H9 (cell line): ENCODE data around the gene SPP1. TPM values are rescaled to one million over a fixed set of nuclear protein-coding genes. Genes with fewer than 3 reads are reported as not detected.

Experiments
- DNase-seq: peaks from one replicate; pipeline ENCODE4 v3.0.0-alpha.2; 2017
- H2AFZ ChIP-seq: one replicate; pipeline ENCODE4 v1.6.1; 2013; ENCODE audit warnings: mild to moderate bottlenecking, low read length, control low read depth, moderate library complexity
- H2AK5ac ChIP-seq: 2 replicates; pipeline ENCODE4 v1.6.1; 2013; ENCODE audit warnings: low read length, control low read depth, mixed read lengths; ENCODE audit not compliant: insufficient read length
- H2BK120ac ChIP-seq: one replicate; pipeline ENCODE4 v1.6.1; 2013; ENCODE audit warnings: low read depth, mild to moderate bottlenecking, low read length, control low read depth, inconsistent platforms; ENCODE audit not compliant: poor library complexity, severe bottlenecking
- H2BK12ac ChIP-seq: 2 replicates; pipeline ENCODE4 v1.6.1; 2013; ENCODE audit warnings: low read length, control low read depth, mixed read lengths, low read depth; ENCODE audit not compliant: insufficient read length
- H2BK15ac ChIP-seq: 2 replicates; pipeline ENCODE4 v1.6.1; 2013; ENCODE audit warnings: low read depth, low read length, control low read depth
- H2BK20ac ChIP-seq: one replicate; pipeline ENCODE4 v1.6.1; 2013; ENCODE audit warnings: low read depth, mild to moderate bottlenecking, low read length, control low read depth, inconsistent platforms; ENCODE audit not compliant: poor library complexity, severe bottlenecking
- H2BK5ac ChIP-seq: 2 replicates; pipeline ENCODE4 v1.6.1; 2013; ENCODE audit warnings: low read length, control low read depth, mixed read lengths; ENCODE audit not compliant: insufficient read length
- H3K14ac ChIP-seq: 2 replicates; pipeline ENCODE4 v1.6.1; 2013; ENCODE audit warnings: low read length, control low read depth; ENCODE audit not compliant: insufficient read depth
- H3K18ac ChIP-seq: 2 replicates; pipeline ENCODE4 v1.6.1; 2013; ENCODE audit warnings: low read depth, mild to moderate bottlenecking, mixed read lengths, low read length, control low read depth; ENCODE audit not compliant: insufficient read length
- H3K23ac ChIP-seq: 2 replicates; pipeline ENCODE4 v1.6.1; 2013; ENCODE audit warnings: low read length, control low read depth, mixed read lengths, low read depth; ENCODE audit not compliant: insufficient read length
- H3K23me2 ChIP-seq: 2 replicates; pipeline ENCODE4 v1.6.1; 2013; ENCODE audit warnings: low read depth, mild to moderate bottlenecking, mixed read lengths, low read length, control low read depth; ENCODE audit not compliant: insufficient read length, poor library complexity, severe bottlenecking
- H3K27ac ChIP-seq: 2 replicates; pipeline ENCODE4 v1.5.1; 2013; ENCODE audit warnings: low read length, control low read depth, mixed read lengths, low read depth; ENCODE audit not compliant: insufficient read length
- H3K27me3 ChIP-seq: 2 replicates; pipeline ENCODE4 v1.6.1; 2013; ENCODE audit warnings: low read length, control low read depth, inconsistent platforms; ENCODE audit not compliant: insufficient read depth
- H3K4ac ChIP-seq: 2 replicates; pipeline ENCODE4 v1.6.1; 2013; ENCODE audit warnings: low read depth, mild to moderate bottlenecking, control low read depth, inconsistent platforms, low read length, moderate library complexity
- H3K4me1 ChIP-seq: 2 replicates; pipeline ENCODE4 v1.6.1; 2013; ENCODE audit warnings: low read length, control low read depth, inconsistent platforms; ENCODE audit not compliant: insufficient read depth
- H3K4me2 ChIP-seq: 2 replicates; pipeline ENCODE4 v1.6.1; 2013; ENCODE audit warnings: low read length, control low read depth, mixed read lengths; ENCODE audit not compliant: insufficient read length, insufficient read depth
- H3K56ac ChIP-seq: 2 replicates; pipeline ENCODE4 v1.6.1; 2013; ENCODE audit warnings: low read depth, mild to moderate bottlenecking, mixed read lengths, low read length, control low read depth; ENCODE audit not compliant: insufficient read length
- H3K79me1 ChIP-seq: 2 replicates; pipeline ENCODE4 v1.6.1; 2013; ENCODE audit warnings: low read depth, mild to moderate bottlenecking, moderate library complexity, low read length, control low read depth, inconsistent platforms; ENCODE audit not compliant: insufficient read depth, poor library complexity, severe bottlenecking
- H3K79me2 ChIP-seq: 2 replicates; pipeline ENCODE4 v1.6.1; 2013; ENCODE audit warnings: low read length, control low read depth, inconsistent platforms; ENCODE audit not compliant: insufficient read depth
- H3K9ac ChIP-seq: 2 replicates; pipeline ENCODE4 v1.6.1; 2013; ENCODE audit warnings: low read length, control low read depth, mixed read lengths; ENCODE audit not compliant: insufficient read length; ENCODE audit errors: extremely low read depth
- H3K9me3 ChIP-seq: one replicate; pipeline ENCODE4 v1.6.1; 2013; ENCODE audit warnings: low read depth, low read length, inconsistent platforms; ENCODE audit not compliant: control insufficient read depth
- H3T11ph ChIP-seq: one replicate; pipeline ENCODE4 v1.6.1; 2013; ENCODE audit warnings: mild to moderate bottlenecking, low read length, control low read depth, inconsistent platforms
- H4K20me1 ChIP-seq: one replicate; pipeline ENCODE4 v1.6.1; 2013; ENCODE audit not compliant: control insufficient read depth, insufficient read length, insufficient read depth
- H4K5ac ChIP-seq: 2 replicates; pipeline ENCODE4 v1.6.1; 2013; ENCODE audit warnings: low read depth, mild to moderate bottlenecking, mixed read lengths, low read length, control low read depth; ENCODE audit not compliant: insufficient read length
- H4K8ac ChIP-seq: replicated peaks from 2 replicates; pipeline ENCODE4 v1.6.1; 2013; ENCODE audit warnings: low read length, control low read depth, mixed read lengths, low read depth; ENCODE audit not compliant: insufficient read length
- H4K91ac ChIP-seq: 2 replicates; pipeline ENCODE4 v1.6.1; 2013; ENCODE audit warnings: low read depth, mild to moderate bottlenecking, moderate library complexity, mixed read lengths, low read length, control low read depth; ENCODE audit not compliant: insufficient read length
- H3K27ac Mint-ChIP-seq, 3 experiments: 2 replicates in 2 of 3; 3 replicates in 1 of 3; pipeline ENCODE4 v1.8.0; 2020 to 2021; ENCODE audit warnings: mixed read lengths in 3 of 3, mild to moderate bottlenecking in 1 of 3, moderate library complexity in 1 of 3
- H3K27me3 Mint-ChIP-seq: 2 replicates; pipeline ENCODE4 v1.8.0; 2021; ENCODE audit warnings: low read depth, mild to moderate bottlenecking, moderate library complexity, mixed read lengths
- H3K36me3 Mint-ChIP-seq, 3 experiments: 2 replicates in 2 of 3; 3 replicates in 1 of 3; pipeline ENCODE4 v1.8.0; 2020 to 2021; ENCODE audit warnings: low read depth in 3 of 3, mixed read lengths in 3 of 3; ENCODE audit not compliant: insufficient read depth in 1 of 3
- H3K4me1 Mint-ChIP-seq, 2 experiments: 2 replicates each; pipeline ENCODE4 v1.8.0; 2020; ENCODE audit warnings: mixed read lengths in 2 of 2
- H3K4me3 Mint-ChIP-seq, 2 experiments: 2 replicates in 1 of 2; 3 replicates in 1 of 2; pipeline ENCODE4 v1.8.0; 2020 to 2021; ENCODE audit warnings: mild to moderate bottlenecking in 2 of 2, mixed read lengths in 2 of 2, moderate library complexity in 1 of 2
- H3K9me3 Mint-ChIP-seq, 2 experiments: 2 replicates in 1 of 2; 3 replicates in 1 of 2; pipeline ENCODE4 v1.8.0; 2020; ENCODE audit warnings: mild to moderate bottlenecking in 2 of 2, mixed read lengths in 2 of 2, moderate library complexity in 1 of 2
- WGBS: extraction: QIAGEN DNeasy Blood & Tissue Kit; methylation state at CpG from one replicate; pipeline ENCODE4 v1.1.7; 2013; ENCODE audit warnings: missing lambda C conversion rate, low lambda C conversion rate, mixed read lengths; ENCODE audit not compliant: insufficient read length; ENCODE audit errors: extremely low coverage; 5-methylcytosine and 5-hydroxymethylcytosine counted together
- total RNA-seq: library from RNA; stranded (reverse); gene quantifications from 2 replicates; pipeline ENCODE4 v1.2.1, GENCODE V29; 2021
- TF ChIP-seq, protein P1 (sequence below): fragments of 200-600 bp; sonication (generic); conservative IDR thresholded peaks from 3 replicates; pipeline ENCODE4 v1.8.0; 2021; ENCODE audit warnings: antibody characterized with exemption, mild to moderate bottlenecking

Gene SPP1
- total RNA-seq, 1 experiment from 2014 or later, result 13.2 TPM

DNA sequence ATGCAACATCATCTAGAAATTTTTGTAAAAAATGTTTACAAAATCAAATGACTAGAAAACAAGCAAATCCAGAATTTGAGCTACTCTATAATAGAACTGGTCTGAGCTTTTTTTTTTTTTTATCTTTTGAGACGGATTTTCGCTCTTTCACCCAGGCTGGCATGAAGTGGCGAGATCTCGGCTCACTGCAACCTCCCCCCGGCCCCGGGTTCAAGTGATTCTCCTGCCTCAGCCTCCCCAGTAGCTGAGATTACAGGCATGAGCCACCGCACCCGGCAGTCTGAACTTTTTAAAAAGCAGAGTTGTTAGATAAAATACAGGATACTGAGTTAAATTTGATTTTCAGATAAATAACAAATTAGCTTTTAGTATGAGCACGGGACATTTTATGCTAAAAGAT lies 11.0 kb downstream of the SPP1 start:
- Histone ChIP-seq H2BK20ac (no peak overlapping the region), H2BK5ac (no peak overlapping the region), H2AK5ac (no peak overlapping the region), H3K23me2 (no peaks in the 10 kb centered on the region), H4K91ac (no peak overlapping the region), H4K8ac (no peak overlapping the region), H3K79me2 (no peaks in the 10 kb centered on the region), H3T11ph (no peak overlapping the region), H2AFZ (no peak overlapping the region), H4K20me1 (no peaks in the 10 kb centered on the region), H3K9ac (no peak overlapping the region), H3K18ac (no peak overlapping the region), H3K23ac (no peak overlapping the region), H3K4ac (no peak overlapping the region), H3K27ac (no peak overlapping the region), H3K56ac (no peak overlapping the region), H4K5ac (no peak overlapping the region), H2BK12ac (no peak overlapping the region), H3K14ac (no peak overlapping the region), H3K4me1 (no peaks in the 10 kb centered on the region; the same call in 1 of the 2 replicates), H3K4me2 (no peak overlapping the region), H3K27me3 (no peaks in the 10 kb centered on the region), H3K79me1 (no peaks in the 10 kb centered on the region), H3K9me3 (no peaks in the 10 kb centered on the region), H2BK15ac (no peak overlapping the region), H2BK120ac (no peak overlapping the region)
- Mint-ChIP-seq H3K36me3 (peaks cover 0 to 6% (median under 1%) of the 10 kb centered on the region in 3 experiments; a peak in 4 of 7 replicates), H3K9me3 (no peaks in the 10 kb centered on the region), H3K4me3 (no peak overlapping the region), H3K27ac (no peak overlapping the region), H3K27me3 (no peaks in the 10 kb centered on the region), H3K4me1 (peaks cover 5% of the 10 kb centered on the region in 2 experiments)
- WGBS, result no CpG with 5 or more reads among the region's 9 CpGs
- no peak for DNase-seq
- TF ChIP-seq, protein P1, sequence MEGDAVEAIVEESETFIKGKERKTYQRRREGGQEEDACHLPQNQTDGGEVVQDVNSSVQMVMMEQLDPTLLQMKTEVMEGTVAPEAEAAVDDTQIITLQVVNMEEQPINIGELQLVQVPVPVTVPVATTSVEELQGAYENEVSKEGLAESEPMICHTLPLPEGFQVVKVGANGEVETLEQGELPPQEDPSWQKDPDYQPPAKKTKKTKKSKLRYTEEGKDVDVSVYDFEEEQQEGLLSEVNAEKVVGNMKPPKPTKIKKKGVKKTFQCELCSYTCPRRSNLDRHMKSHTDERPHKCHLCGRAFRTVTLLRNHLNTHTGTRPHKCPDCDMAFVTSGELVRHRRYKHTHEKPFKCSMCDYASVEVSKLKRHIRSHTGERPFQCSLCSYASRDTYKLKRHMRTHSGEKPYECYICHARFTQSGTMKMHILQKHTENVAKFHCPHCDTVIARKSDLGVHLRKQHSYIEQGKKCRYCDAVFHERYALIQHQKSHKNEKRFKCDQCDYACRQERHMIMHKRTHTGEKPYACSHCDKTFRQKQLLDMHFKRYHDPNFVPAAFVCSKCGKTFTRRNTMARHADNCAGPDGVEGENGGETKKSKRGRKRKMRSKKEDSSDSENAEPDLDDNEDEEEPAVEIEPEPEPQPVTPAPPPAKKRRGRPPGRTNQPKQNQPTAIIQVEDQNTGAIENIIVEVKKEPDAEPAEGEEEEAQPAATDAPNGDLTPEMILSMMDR, result no peak
